ENCODE data around the gene CPNE6.

CPNE6 gene

GRCh38 chr14:24093901-24094840, 22.8 kb downstream of the CPNE6 start, which contains the start of gene PCK2 (continued):
- TF ChIP-seq, protein P1, sequence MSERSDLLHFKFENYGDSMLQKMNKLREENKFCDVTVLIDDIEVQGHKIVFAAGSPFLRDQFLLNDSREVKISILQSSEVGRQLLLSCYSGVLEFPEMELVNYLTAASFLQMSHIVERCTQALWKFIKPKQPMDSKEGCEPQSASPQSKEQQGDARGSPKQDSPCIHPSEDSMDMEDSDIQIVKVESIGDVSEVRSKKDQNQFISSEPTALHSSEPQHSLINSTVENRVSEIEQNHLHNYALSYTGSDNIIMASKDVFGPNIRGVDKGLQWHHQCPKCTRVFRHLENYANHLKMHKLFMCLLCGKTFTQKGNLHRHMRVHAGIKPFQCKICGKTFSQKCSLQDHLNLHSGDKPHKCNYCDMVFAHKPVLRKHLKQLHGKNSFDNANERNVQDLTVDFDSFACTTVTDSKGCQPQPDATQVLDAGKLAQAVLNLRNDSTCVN (tag by site-specific recombination; optimal IDR thresholded peaks at IDR 0.05): peak; percentile 92
- TF ChIP-seq ZNF174 (tag by site-specific recombination; IDR thresholded peaks at IDR 0.05) (no peak), ZNF792 (tag by site-specific recombination; IDR thresholded peaks at IDR 0.05) (no peak), ZSCAN5A (tag by site-specific recombination; IDR thresholded peaks at IDR 0.05) (0 out of 2 replicates have a peak, but pooled peaks have one; percentile 62), ZNF626 (tag by site-specific recombination; IDR thresholded peaks at IDR 0.05) (no peak), MYNN (tag by site-specific recombination; IDR thresholded peaks at IDR 0.05; ENCODE audit: borderline replicate concordance) (no peak), ZNF138 (tag by site-specific recombination; IDR thresholded peaks at IDR 0.05; ENCODE audit: borderline replicate concordance) (no peak), ZNF654 (tag by site-specific recombination; IDR thresholded peaks at IDR 0.05; ENCODE audit: low read depth) (no peak), ZFP69B (tag by site-specific recombination; IDR thresholded peaks at IDR 0.05) (peak; percentile 87), ZBTB8A (tag by site-specific recombination; IDR thresholded peaks at IDR 0.05) (peak; percentile 75), KLF9 (tag by site-specific recombination; IDR thresholded peaks at IDR 0.05; ENCODE audit: low read depth) (peak; percentile 66), ZNF521 (tag by site-specific recombination; IDR thresholded peaks at IDR 0.05) (no peak), ZNF621 (tag by site-specific recombination; IDR thresholded peaks at IDR 0.05) (no peak), ZNF133 (tag by site-specific recombination; IDR thresholded peaks at IDR 0.05) (no peak), OVOL3 (tag by site-specific recombination; IDR thresholded peaks at IDR 0.05) (no peak), BCL11A (tag by site-specific recombination; IDR thresholded peaks at IDR 0.05; ENCODE audit: low read depth) (no peak), ZNF324 (tag by site-specific recombination; IDR thresholded peaks at IDR 0.05) (peak; percentile 52; the same call in 1 of the 2 replicates), ZNF274 (IDR thresholded peaks at IDR 0.05; ENCODE audit: low read length) (no peak), ZNF274 (tag by site-specific recombination; IDR thresholded peaks at IDR 0.05; ENCODE audit: borderline replicate concordance) (no peak), ZNF548 (tag by site-specific recombination; IDR thresholded peaks at IDR 0.05) (no peak), FEZF1 (tag by site-specific recombination; IDR thresholded peaks at IDR 0.05) (no peak), ZNF426 (tag by site-specific recombination; IDR thresholded peaks at IDR 0.05) (no peak), SP3 (tag by site-specific recombination; IDR thresholded peaks at IDR 0.05) (peak; percentile 94), SCRT1 (tag by site-specific recombination; IDR thresholded peaks at IDR 0.05; ENCODE audit: borderline replicate concordance) (no peak), ZSCAN16 (tag by site-specific recombination; IDR thresholded peaks at IDR 0.05) (no peak), YY2 (tag by site-specific recombination; IDR thresholded peaks at IDR 0.05) (0 out of 2 replicates have a peak, but pooled peaks have one; percentile 50), GLIS1 (tag by site-specific recombination; IDR thresholded peaks at IDR 0.05) (peak; percentile 82), KLF8 (tag by site-specific recombination; IDR thresholded peaks at IDR 0.05) (peak; percentile 79; the same call in 1 of the 2 replicates), WT1 (tag by site-specific recombination; IDR thresholded peaks at IDR 0.05) (no peak; the same call in 1 of the 2 replicates), ZNF558 (tag by site-specific recombination; IDR thresholded peaks at IDR 0.05) (no peak), ZNF664 (tag by site-specific recombination; IDR thresholded peaks at IDR 0.05) (no peak), ZBTB48 (tag by site-specific recombination; IDR thresholded peaks at IDR 0.05) (peak; percentile 8; the same call in 1 of the 2 replicates), HOXD13 (CRISPR knock-in tag; IDR thresholded peaks at IDR 0.05; ENCODE audit: borderline replicate concordance) (peak; percentile 99), TCF7L2 (IDR thresholded peaks at IDR 0.05; ENCODE audit: borderline replicate concordance, low read depth, low read length) (no peak), ZNF354C (tag by site-specific recombination; IDR thresholded peaks at IDR 0.05; ENCODE audit: borderline replicate concordance, low read depth) (no peak)
- TF ChIP-seq, protein P2, sequence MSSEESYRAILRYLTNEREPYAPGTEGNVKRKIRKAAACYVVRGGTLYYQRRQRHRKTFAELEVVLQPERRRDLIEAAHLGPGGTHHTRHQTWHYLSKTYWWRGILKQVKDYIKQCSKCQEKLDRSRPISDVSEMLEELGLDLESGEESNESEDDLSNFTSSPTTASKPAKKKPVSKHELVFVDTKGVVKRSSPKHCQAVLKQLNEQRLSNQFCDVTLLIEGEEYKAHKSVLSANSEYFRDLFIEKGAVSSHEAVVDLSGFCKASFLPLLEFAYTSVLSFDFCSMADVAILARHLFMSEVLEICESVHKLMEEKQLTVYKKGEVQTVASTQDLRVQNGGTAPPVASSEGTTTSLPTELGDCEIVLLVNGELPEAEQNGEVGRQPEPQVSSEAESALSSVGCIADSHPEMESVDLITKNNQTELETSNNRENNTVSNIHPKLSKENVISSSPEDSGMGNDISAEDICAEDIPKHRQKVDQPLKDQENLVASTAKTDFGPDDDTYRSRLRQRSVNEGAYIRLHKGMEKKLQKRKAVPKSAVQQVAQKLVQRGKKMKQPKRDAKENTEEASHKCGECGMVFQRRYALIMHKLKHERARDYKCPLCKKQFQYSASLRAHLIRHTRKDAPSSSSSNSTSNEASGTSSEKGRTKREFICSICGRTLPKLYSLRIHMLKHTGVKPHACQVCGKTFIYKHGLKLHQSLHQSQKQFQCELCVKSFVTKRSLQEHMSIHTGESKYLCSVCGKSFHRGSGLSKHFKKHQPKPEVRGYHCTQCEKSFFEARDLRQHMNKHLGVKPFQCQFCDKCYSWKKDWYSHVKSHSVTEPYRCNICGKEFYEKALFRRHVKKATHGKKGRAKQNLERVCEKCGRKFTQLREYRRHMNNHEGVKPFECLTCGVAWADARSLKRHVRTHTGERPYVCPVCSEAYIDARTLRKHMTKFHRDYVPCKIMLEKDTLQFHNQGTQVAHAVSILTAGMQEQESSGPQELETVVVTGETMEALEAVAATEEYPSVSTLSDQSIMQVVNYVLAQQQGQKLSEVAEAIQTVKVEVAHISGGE (tag by site-specific recombination; conservative IDR thresholded peaks at IDR 0.05; ENCODE audit: low read depth): no peak; the same call in none of the 2 replicates

Data from HEK293 (cell line).